Progenitor cell of endocrine pancreas (in vitro differentiated cells): ENCODE data around the gene CCDC69. TPM values are rescaled to one million over a fixed set of nuclear protein-coding genes. Genes with fewer than 3 reads are reported as not detected.

ENCODE experiments used
- DNase-seq: peaks from one replicate; pipeline ENCODE4 v3.0.0; 2021; ENCODE audit warnings: low spot score; ENCODE audit not compliant: unreplicated experiment
- H3K27ac Mint-ChIP-seq: 2 replicates; pipeline ENCODE4 v1.8.0; 2021; ENCODE audit warnings: mild to moderate bottlenecking, moderate library complexity, mixed read lengths
- H3K27me3 Mint-ChIP-seq: 2 replicates; pipeline ENCODE4 v1.8.0; 2021; ENCODE audit warnings: mixed read lengths
- H3K36me3 Mint-ChIP-seq: 2 replicates; pipeline ENCODE4 v1.8.0; 2022; ENCODE audit warnings: mixed read lengths; ENCODE audit not compliant: insufficient read depth
- H3K4me1 Mint-ChIP-seq: 2 replicates; pipeline ENCODE4 v1.8.0; 2021; ENCODE audit warnings: low read depth, mixed read lengths
- H3K4me3 Mint-ChIP-seq: 2 replicates; pipeline ENCODE4 v1.8.0; 2021; ENCODE audit warnings: low read depth, mild to moderate bottlenecking, moderate library complexity, mixed read lengths
- H3K9me3 Mint-ChIP-seq: 2 replicates; pipeline ENCODE4 v1.8.0; 2021; ENCODE audit warnings: low read depth, mixed read lengths
- CTCF ChIP-seq: fragments of 200-600 bp; sonication (generic); IDR thresholded peaks from one replicate; pipeline ENCODE4 v1.5.0; 2021; ENCODE audit warnings: antibody characterized with exemption, mild to moderate bottlenecking; ENCODE audit not compliant: unreplicated experiment
- total RNA-seq: library from RNA; stranded (reverse); gene quantifications from 2 replicates; pipeline ENCODE4 v1.2.1, GENCODE V29; 2021

CCDC69 gene
- total RNA-seq, 1 donor from 2014 or later, result 4.6 TPM

GRCh38 chr5:151222054-151222789 is 1.7 kb downstream of the CCDC69 start:
- Mint-ChIP-seq H3K9me3 (no peaks in the 10 kb centered on the region), H3K4me1 (peaks cover 7% of the 10 kb centered on the region), H3K27me3 (peaks cover 15% of the 10 kb centered on the region), H3K27ac (no peak overlapping the region), H3K4me3 (peak overlapping the region; percentile 76), H3K36me3 (no peaks in the 10 kb centered on the region)
- DNase-seq, result no peak
- TF ChIP-seq CTCF, result no peak

DNA sequence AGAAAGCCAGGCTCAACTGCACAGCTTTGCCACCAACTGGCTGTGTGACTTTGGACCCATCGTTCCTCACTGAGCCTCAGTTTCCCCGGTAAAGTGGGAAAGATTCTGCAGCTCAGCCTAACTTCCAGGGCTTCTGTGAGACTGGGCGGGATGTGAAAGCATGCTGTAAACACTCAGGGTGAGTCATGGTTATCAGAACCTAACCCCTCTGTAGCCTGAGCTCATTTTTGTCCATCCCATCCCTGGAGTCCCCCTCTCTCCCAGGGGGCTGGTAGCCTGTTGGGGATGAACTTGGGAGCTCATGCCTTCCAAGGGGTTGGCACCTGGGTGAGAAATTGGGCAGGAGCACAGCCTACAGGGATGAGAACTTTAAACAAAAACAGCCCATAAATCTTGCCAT is 2.3 kb downstream of the CCDC69 start:
- Mint-ChIP-seq H3K4me3 (no peak overlapping the region), H3K27me3 (peaks cover 15% of the 10 kb centered on the region), H3K4me1 (peaks cover 7% of the 10 kb centered on the region), H3K36me3 (no peaks in the 10 kb centered on the region), H3K9me3 (no peaks in the 10 kb centered on the region), H3K27ac (no peak overlapping the region)
- TF ChIP-seq CTCF, result no peak
- no peak for DNase-seq

GRCh38 chr5:151219789-151220188 is 4.1 kb downstream of the CCDC69 start:
- Mint-ChIP-seq H3K9me3 (no peaks in the 10 kb centered on the region), H3K4me3 (no peak overlapping the region), H3K4me1 (peaks cover 7% of the 10 kb centered on the region), H3K36me3 (no peaks in the 10 kb centered on the region), H3K27ac (no peak overlapping the region), H3K27me3 (peaks cover 15% of the 10 kb centered on the region)
- TF ChIP-seq CTCF, result peak; percentile 9
- DNase-seq, result no peak

DNA sequence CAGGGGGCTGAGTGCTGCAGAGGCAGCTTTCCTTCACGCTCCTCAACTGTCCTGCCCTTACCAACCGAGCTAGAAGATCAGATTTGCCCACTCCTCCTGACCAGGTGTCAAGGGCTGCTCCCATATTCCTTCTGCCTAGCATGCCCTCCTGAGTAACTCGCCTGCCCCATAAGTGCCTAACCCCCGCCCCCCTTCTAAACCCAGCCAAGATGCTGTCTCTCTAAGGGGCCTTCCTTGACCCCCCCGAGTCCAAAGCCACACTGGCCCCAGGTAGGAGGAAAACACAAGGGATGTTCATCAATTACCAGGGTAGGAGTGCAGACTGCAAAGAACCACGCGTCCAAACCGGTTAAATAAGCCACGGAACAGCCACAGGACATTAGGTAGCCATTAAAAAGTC is 4.8 kb downstream of the CCDC69 start:
- no peak for TF ChIP-seq CTCF
- Mint-ChIP-seq H3K9me3 (no peaks in the 10 kb centered on the region), H3K4me1 (peaks cover 7% of the 10 kb centered on the region), H3K27ac (no peak overlapping the region), H3K4me3 (no peak overlapping the region), H3K36me3 (no peaks in the 10 kb centered on the region), H3K27me3 (peaks cover 15% of the 10 kb centered on the region)
- DNase-seq, result no peak

- peaks cover 15% of the 10 kb centered on the region for H3K27me3 Mint-ChIP-seq
- no peak overlapping the region for H3K4me3 Mint-ChIP-seq
- H3K9me3 Mint-ChIP-seq, result no peaks in the 10 kb centered on the region
- no peak for DNase-seq
- no peak for TF ChIP-seq CTCF
- no peaks in the 10 kb centered on the region for H3K36me3 Mint-ChIP-seq
- H3K27ac Mint-ChIP-seq, result no peak overlapping the region
- peaks cover 7% of the 10 kb centered on the region for H3K4me1 Mint-ChIP-seq
These were observed 5.7 kb downstream of the CCDC69 start for GRCh38 chr5:151218177-151218576.
